ENCODE results near the gene SLC66A2.
"Not testable (repeated sequence)": the region's sequence is repeated elsewhere in the genome, so short reads cannot be mapped to it uniquely, and the experiment has no call there.

The SLC66A2 gene

GRCh38 chr18:79951545-79952455, at the start of gene SLC66A2:
TSS of gene SLC66A2 (minus strand) at chr18:79951653. CDS start at chr18:79950926, 727 bp downstream.
- peak; percentile 90 for DNase-seq (ENCODE audit: low spot score)

- no peak for DNase-seq (ENCODE audit: low spot score)
Measured at GRCh38 chr18:80000877-80001276, 49.4 kb upstream of the SLC66A2 start.

GRCh38 chr18:79999701-80000100, 48.2 kb upstream of the SLC66A2 start:
- DNase-seq (ENCODE audit: low spot score) = not testable (repeated sequence)

GRCh38 chr18:79991494-79991893, 40.0 kb upstream of the SLC66A2 start:
- DNase-seq (ENCODE audit: low spot score) = no peak

GRCh38 chr18:79989195-79989497, 37.7 kb upstream of the SLC66A2 start:
- DNase-seq (ENCODE audit: low spot score) = no peak

- peak; percentile 84 for DNase-seq (ENCODE audit: low spot score)
Measured at GRCh38 chr18:79988451-79989194, 37.2 kb upstream of the SLC66A2 start, which contains the start of gene TXNL4A. TSS of gene TXNL4A (minus strand) at chr18:79988563. CDS start at chr18:79988392, 171 bp downstream.

- peak; percentile 84 for DNase-seq (ENCODE audit: low spot score)
Measured at GRCh38 chr18:79988071-79988450, 36.6 kb upstream of the SLC66A2 start.

GRCh38 chr18:79987566-79987965, 36.1 kb upstream of the SLC66A2 start:
- DNase-seq (ENCODE audit: low spot score) = no peak

GRCh38 chr18:79986726-79987125, 35.3 kb upstream of the SLC66A2 start:
- no peak for DNase-seq (ENCODE audit: low spot score)

GRCh38 chr18:79985172-79985571, 33.7 kb upstream of the SLC66A2 start:
- no peak for DNase-seq (ENCODE audit: low spot score)

- DNase-seq (ENCODE audit: low spot score) = no peak
Measured at GRCh38 chr18:79983793-79984192, 32.3 kb upstream of the SLC66A2 start.

- no peak for DNase-seq (ENCODE audit: low spot score)
Measured at GRCh38 chr18:79983253-79983652, 31.8 kb upstream of the SLC66A2 start.

GRCh38 chr18:79982736-79983135, 31.3 kb upstream of the SLC66A2 start:
- DNase-seq (ENCODE audit: low spot score) = no peak

- DNase-seq (ENCODE audit: low spot score) = no peak
Measured at GRCh38 chr18:79980585-79980984, 29.1 kb upstream of the SLC66A2 start.

GRCh38 chr18:79979843-79980242, 28.4 kb upstream of the SLC66A2 start:
- no peak for DNase-seq (ENCODE audit: low spot score)

- no peak for DNase-seq (ENCODE audit: low spot score)
Measured at GRCh38 chr18:79975985-79976680, 24.7 kb upstream of the SLC66A2 start.

- DNase-seq (ENCODE audit: low spot score) = no peak
Measured at GRCh38 chr18:79975043-79975442, 23.6 kb upstream of the SLC66A2 start.

GRCh38 chr18:79974025-79974654, 22.7 kb upstream of the SLC66A2 start:
- no peak for DNase-seq (ENCODE audit: low spot score)

- DNase-seq (ENCODE audit: low spot score) = no peak
Measured at GRCh38 chr18:79973517-79973916, 22.1 kb upstream of the SLC66A2 start.

- no peak for DNase-seq (ENCODE audit: low spot score)
Measured at GRCh38 chr18:79972720-79973119, 21.3 kb upstream of the SLC66A2 start.

GRCh38 chr18:79971986-79972385, 20.5 kb upstream of the SLC66A2 start:
- no peak for DNase-seq (ENCODE audit: low spot score)

All from germinal center (tissue), 1 donor.